Nephron (organoid): ENCODE results near the gene OR13A1.
A peak's percentile ranks its signal among the peaks of the same experiment; 100 is the strongest.
"Not testable (repeated sequence)": the region's sequence is repeated elsewhere in the genome, so short reads cannot be mapped to it uniquely, and the experiment has no call there.

ENCODE experiments used
- H3K27ac Mint-ChIP-seq, 3 experiments: 2 replicates each; pipeline ENCODE4 v1.8.0; 2020; ENCODE audit warnings: mixed read lengths in 3 of 3, mild to moderate bottlenecking in 2 of 3, moderate library complexity in 1 of 3
- H3K27me3 Mint-ChIP-seq: 2 replicates; pipeline ENCODE4 v1.8.0; 2021; ENCODE audit warnings: low read depth, mild to moderate bottlenecking, moderate library complexity, mixed read lengths
- H3K36me3 Mint-ChIP-seq: 2 replicates; pipeline ENCODE4 v1.8.0; 2020; ENCODE audit warnings: low read depth, mixed read lengths
- H3K4me1 Mint-ChIP-seq: 2 replicates; pipeline ENCODE4 v1.8.0; 2020; ENCODE audit warnings: mixed read lengths
- H3K4me3 Mint-ChIP-seq, 3 experiments: 2 replicates each; pipeline ENCODE4 v1.8.0; 2020; ENCODE audit warnings: mild to moderate bottlenecking in 3 of 3, mixed read lengths in 3 of 3, moderate library complexity in 2 of 3
- H3K9me3 Mint-ChIP-seq: 2 replicates; pipeline ENCODE4 v1.8.0; 2020; ENCODE audit warnings: mixed read lengths
- CTCF ChIP-seq, 3 experiments: fragments of 200-600 bp; sonication (generic); IDR thresholded peaks; one replicate each; pipeline ENCODE4 v1.5.0; 2021; ENCODE audit warnings: antibody characterized with exemption in 3 of 3; ENCODE audit not compliant: unreplicated experiment in 3 of 3

OR13A1 gene

GRCh38 chr10:45279682-45280081, 35.7 kb downstream of the OR13A1 start:
- H3K4me1 Mint-ChIP-seq: peaks cover 17% of the 10 kb centered on the region
- peak overlapping the region in 2 of 3 experiments; percentile 3 to 28 for H3K27ac Mint-ChIP-seq
- no peaks in the 10 kb centered on the region for H3K9me3 Mint-ChIP-seq
- H3K36me3 Mint-ChIP-seq: no peaks in the 10 kb centered on the region
- no peak overlapping the region for H3K4me3 Mint-ChIP-seq
- H3K27me3 Mint-ChIP-seq: peaks cover under 1% of the 10 kb centered on the region
- no peak for TF ChIP-seq CTCF (IDR thresholded peaks at IDR 0.05; ENCODE audit: unreplicated experiment in 3 of 3)

- no peaks in the 10 kb centered on the region for H3K27me3 Mint-ChIP-seq
- no peak for TF ChIP-seq CTCF (IDR thresholded peaks at IDR 0.05; ENCODE audit: unreplicated experiment in 3 of 3)
- H3K9me3 Mint-ChIP-seq: peaks cover 3% of the 10 kb centered on the region
- peaks cover 17% of the 10 kb centered on the region for H3K4me1 Mint-ChIP-seq
- H3K27ac Mint-ChIP-seq: peak overlapping the region in 2 of 3 experiments; percentile 10 to 28
- H3K36me3 Mint-ChIP-seq: no peaks in the 10 kb centered on the region
- H3K4me3 Mint-ChIP-seq: no peak overlapping the region
Observed at GRCh38 chr10:45278860-45279498, 36.4 kb downstream of the OR13A1 start.

- not testable (repeated sequence) for H3K27ac Mint-ChIP-seq, H3K27me3 Mint-ChIP-seq, H3K4me3 Mint-ChIP-seq, H3K36me3 Mint-ChIP-seq, H3K9me3 Mint-ChIP-seq
- H3K4me1 Mint-ChIP-seq: peaks cover 17% of the 10 kb centered on the region
Observed at GRCh38 chr10:45276146-45276545, 39.3 kb downstream of the OR13A1 start.

GRCh38 chr10:45274364-45274763, 41.0 kb downstream of the OR13A1 start:
- Mint-ChIP-seq H3K9me3 (peaks cover 11% of the 10 kb centered on the region), H3K4me3 (no peak overlapping the region), H3K27me3 (peaks cover 3% of the 10 kb centered on the region), H3K36me3 (no peaks in the 10 kb centered on the region), H3K4me1 (peaks cover 5% of the 10 kb centered on the region), H3K27ac (no peak overlapping the region)
- TF ChIP-seq CTCF (IDR thresholded peaks at IDR 0.05; ENCODE audit: unreplicated experiment in 3 of 3): no peak

GRCh38 chr10:45267777-45268176, 47.6 kb downstream of the OR13A1 start:
- H3K36me3 Mint-ChIP-seq, H3K4me1 Mint-ChIP-seq, H3K27ac Mint-ChIP-seq, H3K4me3 Mint-ChIP-seq: not testable (repeated sequence)
- Mint-ChIP-seq H3K9me3 (peaks cover 11% of the 10 kb centered on the region), H3K27me3 (peaks cover 15% of the 10 kb centered on the region)

- Mint-ChIP-seq H3K36me3 (no peaks in the 10 kb centered on the region), H3K4me1 (no peaks in the 10 kb centered on the region), H3K4me3 (no peak overlapping the region), H3K27me3 (peaks cover 15% of the 10 kb centered on the region), H3K9me3 (peaks cover 11% of the 10 kb centered on the region), H3K27ac (no peak overlapping the region)
- no peak for TF ChIP-seq CTCF (IDR thresholded peaks at IDR 0.05; ENCODE audit: unreplicated experiment in 3 of 3)
Observed at GRCh38 chr10:45265996-45266395, 49.4 kb downstream of the OR13A1 start.

GRCh38 chr10:45261946-45262345, 53.5 kb downstream of the OR13A1 start:
- no peaks in the 10 kb centered on the region for H3K36me3 Mint-ChIP-seq
- H3K27ac Mint-ChIP-seq: no peak overlapping the region
- H3K4me1 Mint-ChIP-seq: no peaks in the 10 kb centered on the region
- TF ChIP-seq CTCF (IDR thresholded peaks at IDR 0.05; ENCODE audit: unreplicated experiment in 3 of 3): no peak
- peaks cover 2% of the 10 kb centered on the region for H3K27me3 Mint-ChIP-seq
- H3K4me3 Mint-ChIP-seq: no peak overlapping the region
- no peaks in the 10 kb centered on the region for H3K9me3 Mint-ChIP-seq
